K562 (cell line): Measurements from ENCODE around the gene DVL2. TPM values are rescaled to one million over a fixed set of nuclear protein-coding genes. Genes with fewer than 3 reads are reported as not detected.

Experiments used
- ATF1 ChIP-seq, 2 experiments: fragments of 450-650 bp in 1 of 2; IDR thresholded peaks; 2 replicates each; pipeline ENCODE4 v1.6.1; 2016; ENCODE audit warnings: missing compliant biosample characterization in 1 of 2, missing genetic modification characterization in 1 of 2
- PHB ChIP-seq: fragments of 250-450 bp; sonication (Bioruptor Pico); IDR thresholded peaks from 2 replicates; pipeline ENCODE4 v1.5.0; 2021
- RBM25 ChIP-seq: fragments of 200-400 bp; formaldehyde crosslinking; IDR thresholded peaks from 2 replicates; pipeline ENCODE4 v1.6.1; 2018; ENCODE audit warnings: low read length, low read depth, moderate library complexity; ENCODE audit not compliant: severe bottlenecking
- REST ChIP-seq, 2 experiments: fragments of 450-650 bp; formaldehyde crosslinking in 1 of 2; IDR thresholded peaks; 2 replicates each; pipeline versions ENCODE4 v1.4.0 to v1.6.1; 2014 to 2020; ENCODE audit warnings: mild to moderate bottlenecking in 2 of 2, borderline replicate concordance in 1 of 2, low read depth in 1 of 2
- THRAP3 ChIP-seq: fragments of 450-650 bp; IDR thresholded peaks from 2 replicates; pipeline ENCODE4 v1.6.1; 2016; ENCODE audit warnings: mild to moderate bottlenecking, inconsistent platforms, borderline replicate concordance
- ZNF778 ChIP-seq: fragments of 450-650 bp; formaldehyde crosslinking; IDR thresholded peaks from 2 replicates; pipeline ENCODE4 v1.4.0; 2020; ENCODE audit warnings: mild to moderate bottlenecking, moderate library complexity
- ZZZ3 ChIP-seq: fragments of 450-650 bp; IDR thresholded peaks from 2 replicates; pipeline ENCODE4 v1.6.1; 2016; ENCODE audit warnings: antibody characterized with exemption, mild to moderate bottlenecking, moderate library complexity
- polyA plus RNA-seq, 8 experiments: library from polyadenylated mRNA; depleted of rRNA in 4 of 8; stranded (reverse) in 5 of 8; unstranded in 3 of 8; fragments of >200 nt; fragmentation: Nextera tagmentation in 2 of 8; fragmentation: Illumina TruSeq in 1 of 8; extraction: Ambion mirVana in 2 of 8; extraction: Trizol in 1 of 8; gene quantifications; 2 replicates each; pipeline versions ENCODE4 v1.2.1 to v1.2.3, GENCODE V29; 2011 to 2014; ENCODE audit warnings: inconsistent platforms in 1 of 8, missing spikeins in 1 of 8
- total RNA-seq, 7 experiments: library from RNA; depleted of rRNA in 6 of 7; stranded (reverse); fragments of >200 nt in 6 of 7; fragmentation: Illumina TruSeq in 2 of 7; extraction: Trizol in 2 of 7; gene quantifications; 2 replicates each; pipeline versions ENCODE4 v1.2.1 to v1.2.3, GENCODE V29; 2011 to 2021; ENCODE audit warnings: low replicate concordance in 1 of 7
- TF ChIP-seq, protein P1 (sequence below), 2 experiments: fragments of 450-650 bp; IDR thresholded peaks; 2 replicates each; pipeline ENCODE4 v1.6.1; 2016; ENCODE audit warnings: mild to moderate bottlenecking in 2 of 2, borderline replicate concordance in 1 of 2, low read depth in 1 of 2, moderate library complexity in 1 of 2

The DVL2 gene
- total and polyA plus RNA-seq, 9 of the 15 experiments (the other 6 are each of a cell fraction or from before 2014, with no cell fraction given): 1.3 to 49.5 (median 24.3) TPM

DNA sequence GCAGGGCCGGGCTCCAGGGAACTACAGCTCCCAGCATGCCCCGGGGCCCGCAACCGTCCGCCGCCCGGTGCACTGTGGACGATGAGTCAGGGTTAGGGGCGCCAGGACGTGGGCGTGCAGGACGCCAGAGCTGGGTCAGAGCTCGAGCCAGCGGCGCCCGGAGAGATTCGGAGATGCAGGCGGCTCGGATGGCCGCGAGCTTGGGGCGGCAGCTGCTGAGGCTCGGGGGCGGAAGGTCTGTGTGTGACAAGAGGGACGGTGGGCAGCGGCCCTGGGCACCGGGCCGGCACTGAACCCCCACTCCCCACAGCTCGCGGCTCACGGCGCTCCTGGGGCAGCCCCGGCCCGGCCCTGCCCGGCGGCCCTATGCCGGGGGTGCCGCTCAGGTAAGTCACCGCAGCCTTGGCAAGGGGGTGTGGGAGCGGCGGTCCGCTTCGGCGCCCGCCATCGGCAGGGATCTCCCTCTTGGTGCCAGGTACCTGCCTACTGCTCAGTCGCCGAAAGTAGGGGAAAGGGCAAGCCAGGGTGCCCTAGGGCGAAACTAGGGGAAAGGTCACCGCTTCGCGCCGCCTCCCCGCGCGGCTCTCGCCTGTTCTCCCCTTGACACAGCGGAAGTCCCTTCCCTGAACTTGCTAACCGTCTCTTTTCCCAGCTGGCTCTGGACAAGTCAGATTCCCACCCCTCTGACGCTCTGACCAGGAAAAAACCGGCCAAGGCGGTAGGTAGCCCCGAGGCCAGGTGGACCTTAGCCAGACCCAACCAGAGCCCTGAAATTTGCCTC, 14.3 kb downstream of the DVL2 start, which contains the start of the genes ACADVL and DLG4 (continued):
- TF ChIP-seq, protein P1, sequence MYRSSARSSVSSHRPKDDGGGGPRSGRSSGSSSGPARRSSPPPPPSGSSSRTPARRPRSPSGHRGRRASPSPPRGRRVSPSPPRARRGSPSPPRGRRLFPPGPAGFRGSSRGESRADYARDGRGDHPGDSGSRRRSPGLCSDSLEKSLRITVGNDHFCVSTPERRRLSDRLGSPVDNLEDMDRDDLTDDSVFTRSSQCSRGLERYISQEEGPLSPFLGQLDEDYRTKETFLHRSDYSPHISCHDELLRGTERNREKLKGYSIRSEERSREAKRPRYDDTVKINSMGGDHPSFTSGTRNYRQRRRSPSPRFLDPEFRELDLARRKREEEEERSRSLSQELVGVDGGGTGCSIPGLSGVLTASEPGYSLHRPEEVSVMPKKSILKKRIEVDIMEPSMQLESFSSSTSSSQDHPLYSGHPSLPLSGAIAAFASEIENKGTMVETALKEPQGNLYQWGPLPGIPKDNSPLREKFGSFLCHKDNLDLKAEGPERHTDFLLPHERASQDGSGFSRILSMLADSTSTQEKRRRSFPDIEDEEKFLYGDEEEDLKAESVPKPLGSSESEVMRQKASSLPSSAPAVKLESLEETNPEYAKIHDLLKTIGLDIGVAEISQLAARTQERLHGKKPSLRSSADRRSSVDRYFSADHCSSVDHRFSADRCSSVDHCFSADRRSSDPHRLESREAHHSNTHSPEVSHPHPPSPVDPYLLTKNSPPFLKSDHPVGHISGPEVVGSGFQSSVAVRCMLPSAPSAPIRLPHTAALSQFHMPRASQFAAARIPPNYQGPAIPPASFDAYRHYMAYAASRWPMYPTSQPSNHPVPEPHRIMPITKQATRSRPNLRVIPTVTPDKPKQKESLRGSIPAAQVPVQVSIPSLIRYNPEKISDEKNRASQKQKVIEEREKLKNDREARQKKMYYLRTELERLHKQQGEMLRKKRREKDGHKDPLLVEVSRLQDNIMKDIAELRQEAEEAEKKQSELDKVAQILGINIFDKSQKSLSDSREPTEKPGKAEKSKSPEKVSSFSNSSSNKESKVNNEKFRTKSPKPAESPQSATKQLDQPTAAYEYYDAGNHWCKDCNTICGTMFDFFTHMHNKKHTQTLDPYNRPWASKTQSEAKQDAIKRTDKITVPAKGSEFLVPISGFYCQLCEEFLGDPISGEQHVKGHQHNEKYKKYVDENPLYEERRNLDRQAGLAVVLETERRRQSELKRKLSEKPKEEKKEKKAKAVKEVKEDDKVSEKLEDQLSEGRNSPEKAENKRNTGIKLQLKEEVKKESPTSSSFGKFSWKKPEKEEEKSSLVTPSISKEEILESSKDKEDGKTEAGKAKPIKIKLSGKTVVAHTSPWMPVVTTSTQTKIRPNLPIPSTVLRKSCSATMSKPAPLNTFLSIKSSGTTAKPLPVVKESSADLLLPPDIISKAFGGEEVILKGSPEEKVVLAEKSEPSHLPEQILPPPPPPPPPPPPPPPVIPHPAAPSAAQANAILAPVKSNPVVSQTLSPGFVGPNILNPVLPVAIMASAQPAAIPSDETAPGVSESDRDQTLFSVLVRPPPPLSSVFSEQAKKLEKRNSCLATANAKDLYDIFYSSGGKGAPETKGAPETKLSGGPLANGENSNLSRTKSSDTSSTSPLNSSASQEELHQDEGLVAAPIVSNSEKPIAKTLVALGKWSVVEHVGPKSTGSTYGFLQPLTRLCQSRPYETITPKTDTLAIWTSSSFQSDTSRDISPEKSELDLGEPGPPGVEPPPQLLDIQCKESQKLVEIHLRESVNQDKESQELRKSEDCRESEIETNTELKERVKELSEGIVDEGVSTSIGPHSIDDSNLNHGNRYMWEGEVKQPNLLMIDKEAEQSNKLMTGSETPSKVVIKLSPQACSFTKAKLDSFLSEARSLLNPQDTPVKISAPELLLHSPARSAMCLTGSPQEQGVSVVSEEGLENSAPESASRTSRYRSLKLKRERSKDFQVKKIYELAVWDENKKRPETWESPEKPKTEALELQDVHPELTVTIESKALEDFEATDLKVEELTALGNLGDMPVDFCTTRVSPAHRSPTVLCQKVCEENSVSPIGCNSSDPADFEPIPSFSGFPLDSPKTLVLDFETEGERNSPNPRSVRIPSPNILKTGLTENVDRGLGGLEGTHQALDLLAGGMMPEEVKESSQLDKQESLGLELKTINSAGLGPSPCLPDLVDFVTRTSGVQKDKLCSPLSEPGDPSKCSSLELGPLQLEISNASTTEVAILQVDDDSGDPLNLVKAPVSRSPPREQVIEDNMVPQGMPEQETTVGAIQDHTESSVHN (IDR thresholded peaks at IDR 0.05; ENCODE audit: borderline replicate concordance in 1 of 2, low read depth in 1 of 2): no peak
- no peak for TF ChIP-seq RBM25
- no peak for TF ChIP-seq THRAP3
- no peak for TF ChIP-seq PHB (CRISPR knock-in tag)
- TF ChIP-seq ZNF778 (CRISPR knock-in tag): no peak
- no peak for TF ChIP-seq ZZZ3
- no peak for TF ChIP-seq ATF1 (CRISPR knock-in tag; IDR thresholded peaks at IDR 0.05)
- peak; percentile 58 for TF ChIP-seq ATF1 (tag; IDR thresholded peaks at IDR 0.05)
- no peak for TF ChIP-seq REST (IDR thresholded peaks at IDR 0.05; ENCODE audit: borderline replicate concordance)
- peak; percentile 47; the same call in 1 of the 2 replicates for TF ChIP-seq REST (CRISPR knock-in tag; IDR thresholded peaks at IDR 0.05; ENCODE audit: low read depth)
